Neural cell (in vitro differentiated cells): Measurements from ENCODE around the gene LIPA. TPM values are rescaled to one million over a fixed set of nuclear protein-coding genes. Genes with fewer than 3 reads are reported as not detected.
"Not testable (repeated sequence)": the region's sequence is repeated elsewhere in the genome, so short reads cannot be mapped to it uniquely, and the experiment has no call there.

ENCODE experiments used
- H2AFZ ChIP-seq: fragments of 200-600, 300-800 bp; sonication (generic), shearing (Covaris generic); 2 replicates; pipeline ENCODE4 v1.6.0; 2014; ENCODE audit warnings: low read depth, mild to moderate bottlenecking, antibody characterized with exemption, low read length, moderate library complexity
- H3F3A ChIP-seq: fragments of 200-600 bp; shearing (Covaris generic); 2 replicates; pipeline ENCODE4 v1.6.1; 2016; ENCODE audit warnings: mild to moderate bottlenecking, moderate library complexity, mixed read lengths, antibody characterized with exemption, low read length; ENCODE audit not compliant: insufficient read depth, poor library complexity, severe bottlenecking
- H3K27ac ChIP-seq: fragments of 200-600, 300-800 bp; sonication (generic), shearing (Covaris generic); 2 replicates; pipeline ENCODE4 v1.5.1; 2014; ENCODE audit warnings: mild to moderate bottlenecking, low read length, moderate library complexity
- H3K27me3 ChIP-seq: fragments of 300-800, 200-600 bp; sonication (generic), shearing (Covaris generic); 2 replicates; pipeline ENCODE4 v1.6.0; 2014; ENCODE audit warnings: mild to moderate bottlenecking, low read depth, low read length, moderate library complexity; ENCODE audit not compliant: insufficient read depth
- H3K36me3 ChIP-seq: fragments of 300-800, 200-600 bp; sonication (generic), shearing (Covaris generic); 2 replicates; pipeline ENCODE4 v1.5.1; 2014; ENCODE audit warnings: mild to moderate bottlenecking, antibody characterized with exemption, low read length, moderate library complexity; ENCODE audit not compliant: insufficient read depth
- H3K4me2 ChIP-seq: fragments of 300-800, 200-600 bp; sonication (generic), shearing (Covaris generic); 2 replicates; pipeline ENCODE4 v1.6.0; 2014; ENCODE audit warnings: mild to moderate bottlenecking, low read length
- H3K4me3 ChIP-seq: fragments of 300-800, 200-600 bp; sonication (generic), shearing (Covaris generic); 2 replicates; pipeline ENCODE4 v1.5.1; 2014; ENCODE audit warnings: mild to moderate bottlenecking, low read length, moderate library complexity
- H3K79me2 ChIP-seq: fragments of 200-600 bp; shearing (Covaris generic); replicated peaks from 2 replicates; pipeline ENCODE4 v1.6.0; 2014; ENCODE audit warnings: mild to moderate bottlenecking, low read length, moderate library complexity; ENCODE audit not compliant: insufficient read depth
- H3K9ac ChIP-seq: fragments of 300-800, 200-600 bp; sonication (generic), shearing (Covaris generic); 2 replicates; pipeline ENCODE4 v1.6.1; 2016; ENCODE audit warnings: mild to moderate bottlenecking, low read length, mixed read lengths
- H3K9me2 ChIP-seq: fragments of 200-600 bp; shearing (Covaris generic); 2 replicates; pipeline ENCODE4 v1.6.1; 2016; ENCODE audit warnings: mild to moderate bottlenecking, low read length, mixed read lengths; ENCODE audit not compliant: insufficient read depth
- H3K9me3 ChIP-seq: fragments of 200-600, 300-800 bp; sonication (generic), shearing (Covaris generic); 2 replicates; pipeline ENCODE4 v1.6.1; 2016; ENCODE audit warnings: mild to moderate bottlenecking, mixed run types, low read length, moderate library complexity, mixed read lengths
- H4K20me1 ChIP-seq: fragments of 200-600 bp; shearing (Covaris generic); 2 replicates; pipeline ENCODE4 v1.6.1; 2016; ENCODE audit warnings: mild to moderate bottlenecking, mixed run types; ENCODE audit not compliant: insufficient read depth
- EP300 ChIP-seq: fragments of 450-650 bp; conservative IDR thresholded peaks from 2 replicates; pipeline ENCODE4 v1.6.1; 2014; ENCODE audit warnings: antibody characterized with exemption, mild to moderate bottlenecking, moderate library complexity; ENCODE audit not compliant: poor library complexity, severe bottlenecking
- EZH2 ChIP-seq: fragments of 200-600, 300-800 bp; shearing (Covaris generic), sonication (generic); IDR thresholded peaks from 2 replicates; pipeline ENCODE4 v1.6.1; 2014; ENCODE audit warnings: antibody characterized with exemption, low read length, borderline replicate concordance, mild to moderate bottlenecking; ENCODE audit not compliant: insufficient read depth, poor library complexity, severe bottlenecking
- MXI1 ChIP-seq: fragments of 450-650 bp; conservative IDR thresholded peaks from 2 replicates; pipeline ENCODE4 v1.6.1; 2014; ENCODE audit warnings: antibody characterized with exemption, mild to moderate bottlenecking; ENCODE audit not compliant: poor library complexity, severe bottlenecking
- POLR2AphosphoS5 ChIP-seq: IDR thresholded peaks from 2 replicates; pipeline ENCODE4 v1.6.1; 2012
- RAD21 ChIP-seq: fragments of 450-650 bp; conservative IDR thresholded peaks from 2 replicates; pipeline ENCODE4 v1.6.1; 2014; ENCODE audit warnings: antibody characterized with exemption, mild to moderate bottlenecking, moderate library complexity
- SMC3 ChIP-seq: fragments of 450-650 bp; conservative IDR thresholded peaks from 2 replicates; pipeline ENCODE4 v1.6.1; 2014; ENCODE audit warnings: antibody characterized with exemption, mild to moderate bottlenecking, moderate library complexity; ENCODE audit not compliant: poor library complexity
- TAF1 ChIP-seq: IDR thresholded peaks from 2 replicates; pipeline ENCODE4 v1.6.1; 2012; ENCODE audit warnings: low read depth
- polyA plus RNA-seq: library from polyadenylated mRNA; depleted of rRNA; stranded (reverse); fragments of >200 nt; gene quantifications from 2 replicates; pipeline ENCODE4 v1.2.3, GENCODE V29; 2014
- TF ChIP-seq, protein P1 (sequence below): fragments of 450-650 bp; IDR thresholded peaks from 2 replicates; pipeline ENCODE4 v1.5.1; 2014; ENCODE audit warnings: antibody characterized with exemption, mild to moderate bottlenecking, moderate library complexity; ENCODE audit not compliant: poor library complexity, severe bottlenecking
- TF ChIP-seq, protein P2 (sequence below): IDR thresholded peaks from 2 replicates; pipeline ENCODE4 v1.6.1; 2012; ENCODE audit warnings: borderline replicate concordance

Gene LIPA
- polyA plus RNA-seq, 1 donor from 2014 or later, result 20.8 TPM

DNA sequence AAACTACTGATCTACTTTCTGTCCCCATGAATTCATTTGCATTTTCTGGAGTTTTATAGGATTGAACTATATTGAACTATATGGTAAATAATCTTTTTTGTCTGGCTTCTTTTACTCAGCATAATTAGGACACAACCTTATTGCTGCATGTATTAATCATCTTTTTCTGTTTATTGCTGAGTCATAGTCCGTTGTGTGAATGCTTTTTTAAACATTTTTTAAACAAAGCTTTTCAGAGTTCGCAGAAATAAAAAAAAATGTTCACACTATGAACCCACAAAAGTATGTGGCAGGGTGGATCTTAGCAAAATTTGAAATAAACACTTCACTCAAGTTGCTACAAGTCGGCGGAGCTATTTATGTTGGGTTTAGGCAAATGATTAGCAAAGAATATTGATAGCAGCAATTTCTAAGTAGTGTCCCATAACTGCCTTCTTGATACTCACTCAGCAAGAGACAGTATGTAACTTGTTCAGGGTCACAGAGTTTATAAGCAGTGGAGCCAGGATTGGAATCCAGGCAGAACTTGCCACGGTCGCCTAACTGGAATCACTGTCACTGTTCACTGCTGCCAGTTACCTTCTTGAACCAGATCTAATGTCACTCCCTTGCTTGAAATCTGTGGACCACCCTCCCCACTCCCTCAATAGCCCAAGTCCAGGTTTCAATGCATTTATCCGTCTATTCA lies 50.1 kb downstream of the LIPA start:
- H3F3A ChIP-seq, result no peaks in the 10 kb centered on the region
- no peak overlapping the region for H3K9ac ChIP-seq
- no peak overlapping the region for H3K4me3 ChIP-seq
- no peaks in the 10 kb centered on the region for H4K20me1 ChIP-seq
- H3K27ac ChIP-seq, result no peak overlapping the region
- TF ChIP-seq SMC3, result no peak
- TF ChIP-seq EP300, result no peak
- no peak for TF ChIP-seq EZH2
- no peak for TF ChIP-seq TAF1
- no peak for TF ChIP-seq POLR2AphosphoS5
- TF ChIP-seq, protein P1, sequence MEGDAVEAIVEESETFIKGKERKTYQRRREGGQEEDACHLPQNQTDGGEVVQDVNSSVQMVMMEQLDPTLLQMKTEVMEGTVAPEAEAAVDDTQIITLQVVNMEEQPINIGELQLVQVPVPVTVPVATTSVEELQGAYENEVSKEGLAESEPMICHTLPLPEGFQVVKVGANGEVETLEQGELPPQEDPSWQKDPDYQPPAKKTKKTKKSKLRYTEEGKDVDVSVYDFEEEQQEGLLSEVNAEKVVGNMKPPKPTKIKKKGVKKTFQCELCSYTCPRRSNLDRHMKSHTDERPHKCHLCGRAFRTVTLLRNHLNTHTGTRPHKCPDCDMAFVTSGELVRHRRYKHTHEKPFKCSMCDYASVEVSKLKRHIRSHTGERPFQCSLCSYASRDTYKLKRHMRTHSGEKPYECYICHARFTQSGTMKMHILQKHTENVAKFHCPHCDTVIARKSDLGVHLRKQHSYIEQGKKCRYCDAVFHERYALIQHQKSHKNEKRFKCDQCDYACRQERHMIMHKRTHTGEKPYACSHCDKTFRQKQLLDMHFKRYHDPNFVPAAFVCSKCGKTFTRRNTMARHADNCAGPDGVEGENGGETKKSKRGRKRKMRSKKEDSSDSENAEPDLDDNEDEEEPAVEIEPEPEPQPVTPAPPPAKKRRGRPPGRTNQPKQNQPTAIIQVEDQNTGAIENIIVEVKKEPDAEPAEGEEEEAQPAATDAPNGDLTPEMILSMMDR, result no peak
- TF ChIP-seq RAD21, result no peak
- TF ChIP-seq MXI1, result no peak
- TF ChIP-seq, protein P2, sequence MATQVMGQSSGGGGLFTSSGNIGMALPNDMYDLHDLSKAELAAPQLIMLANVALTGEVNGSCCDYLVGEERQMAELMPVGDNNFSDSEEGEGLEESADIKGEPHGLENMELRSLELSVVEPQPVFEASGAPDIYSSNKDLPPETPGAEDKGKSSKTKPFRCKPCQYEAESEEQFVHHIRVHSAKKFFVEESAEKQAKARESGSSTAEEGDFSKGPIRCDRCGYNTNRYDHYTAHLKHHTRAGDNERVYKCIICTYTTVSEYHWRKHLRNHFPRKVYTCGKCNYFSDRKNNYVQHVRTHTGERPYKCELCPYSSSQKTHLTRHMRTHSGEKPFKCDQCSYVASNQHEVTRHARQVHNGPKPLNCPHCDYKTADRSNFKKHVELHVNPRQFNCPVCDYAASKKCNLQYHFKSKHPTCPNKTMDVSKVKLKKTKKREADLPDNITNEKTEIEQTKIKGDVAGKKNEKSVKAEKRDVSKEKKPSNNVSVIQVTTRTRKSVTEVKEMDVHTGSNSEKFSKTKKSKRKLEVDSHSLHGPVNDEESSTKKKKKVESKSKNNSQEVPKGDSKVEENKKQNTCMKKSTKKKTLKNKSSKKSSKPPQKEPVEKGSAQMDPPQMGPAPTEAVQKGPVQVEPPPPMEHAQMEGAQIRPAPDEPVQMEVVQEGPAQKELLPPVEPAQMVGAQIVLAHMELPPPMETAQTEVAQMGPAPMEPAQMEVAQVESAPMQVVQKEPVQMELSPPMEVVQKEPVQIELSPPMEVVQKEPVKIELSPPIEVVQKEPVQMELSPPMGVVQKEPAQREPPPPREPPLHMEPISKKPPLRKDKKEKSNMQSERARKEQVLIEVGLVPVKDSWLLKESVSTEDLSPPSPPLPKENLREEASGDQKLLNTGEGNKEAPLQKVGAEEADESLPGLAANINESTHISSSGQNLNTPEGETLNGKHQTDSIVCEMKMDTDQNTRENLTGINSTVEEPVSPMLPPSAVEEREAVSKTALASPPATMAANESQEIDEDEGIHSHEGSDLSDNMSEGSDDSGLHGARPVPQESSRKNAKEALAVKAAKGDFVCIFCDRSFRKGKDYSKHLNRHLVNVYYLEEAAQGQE, result no peak
- H3K4me2 ChIP-seq, result no peak overlapping the region
- H3K9me2 ChIP-seq, result no peaks in the 10 kb centered on the region
- no peaks in the 10 kb centered on the region for H3K79me2 ChIP-seq
- H3K27me3 ChIP-seq, result peaks cover 31% of the 10 kb centered on the region
- H2AFZ ChIP-seq, result no peak overlapping the region
- H3K36me3 ChIP-seq, result no peaks in the 10 kb centered on the region
- no peaks in the 10 kb centered on the region for H3K9me3 ChIP-seq

DNA sequence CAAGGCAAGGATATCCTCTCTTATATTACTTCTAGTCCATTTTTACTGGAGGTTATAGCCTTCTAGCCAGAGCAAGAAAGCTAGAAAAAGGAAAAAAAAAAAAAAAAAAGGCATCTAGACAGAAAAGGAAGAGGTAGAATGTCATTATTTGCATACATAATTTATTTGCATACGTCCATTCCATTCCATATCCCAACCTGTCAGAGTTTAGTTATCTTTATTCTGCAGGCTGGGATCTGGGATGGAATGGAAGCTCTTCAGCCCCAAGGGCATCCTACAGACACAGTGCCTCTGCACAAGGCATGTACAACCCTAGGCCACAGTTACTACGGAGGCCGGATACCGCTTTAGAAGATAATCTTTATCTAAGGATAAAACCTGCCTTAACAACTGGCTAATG lies 54.1 kb downstream of the LIPA start:
- Histone ChIP-seq H3K9me2 (no peaks in the 10 kb centered on the region), H3K79me2 (no peaks in the 10 kb centered on the region), H3K4me2 (no peak overlapping the region), H3K27ac (no peak overlapping the region), H3F3A (no peaks in the 10 kb centered on the region), H2AFZ (no peak overlapping the region), H3K9me3 (no peaks in the 10 kb centered on the region), H3K36me3 (no peaks in the 10 kb centered on the region), H3K27me3 (peaks cover 1% of the 10 kb centered on the region), H4K20me1 (no peaks in the 10 kb centered on the region), H3K9ac (no peak overlapping the region), H3K4me3 (no peak overlapping the region)
- TF ChIP-seq TAF1, result no peak
- TF ChIP-seq RAD21, result no peak
- TF ChIP-seq, protein P2, result no peak
- TF ChIP-seq, protein P1, result no peak
- TF ChIP-seq EP300, result no peak
- TF ChIP-seq SMC3, result no peak
- TF ChIP-seq POLR2AphosphoS5, result no peak
- no peak for TF ChIP-seq EZH2
- no peak for TF ChIP-seq MXI1

DNA sequence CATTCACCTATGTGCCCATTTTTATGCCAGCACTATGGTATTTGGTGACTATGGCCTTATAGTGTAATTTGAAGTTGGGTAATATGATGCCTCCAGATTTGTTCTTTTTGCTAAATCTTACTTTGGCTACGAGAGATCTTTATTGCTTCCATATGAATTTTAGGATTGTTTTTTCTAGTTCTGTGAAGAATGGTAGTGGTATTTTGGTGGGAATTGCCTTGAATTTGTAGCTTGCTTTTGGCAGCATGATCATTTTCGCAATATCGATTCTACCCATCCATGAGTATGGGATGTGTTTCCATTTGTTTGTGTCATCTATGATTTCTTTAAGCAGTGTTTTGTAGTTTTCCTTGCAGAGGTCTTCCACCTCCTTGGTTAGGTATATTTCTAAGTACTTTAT lies 60.3 kb downstream of the LIPA start:
- H3K9me2 ChIP-seq, result not testable (repeated sequence)

More for the DNA sequence above, 60.3 kb downstream of the LIPA start:
- H3K4me2 ChIP-seq, H3K36me3 ChIP-seq, H3K9me3 ChIP-seq, H3K27me3 ChIP-seq, H3F3A ChIP-seq, H3K79me2 ChIP-seq, H2AFZ ChIP-seq, H3K9ac ChIP-seq, H4K20me1 ChIP-seq, H3K4me3 ChIP-seq, H3K27ac ChIP-seq: not testable (repeated sequence)
